Right lobe of liver (tissue), 6 donors: ENCODE data around the gene PDZRN4. TPM values are rescaled to one million over a fixed set of nuclear protein-coding genes. Genes with fewer than 3 reads are reported as not detected.

ENCODE experiments used
- ATAC-seq, 4 donors: fragments of 200-7000 bp; cut with Tn5 transposase; one replicate each; pipeline ENCODE4 v1.9.1; 2020; ENCODE audit warnings: mild to moderate bottlenecking in 4 of 4, moderate library complexity in 4 of 4
- DNase-seq, 3 donors: peaks; one replicate each; pipeline ENCODE4 v3.0.0-alpha.2; 2020
- H3K27ac ChIP-seq, 3 donors: fragments of 200-600 bp; one replicate each; pipeline ENCODE4 v1.8.0; 2022
- H3K27me3 ChIP-seq, 2 donors: fragments of 200-600 bp; one replicate each; pipeline ENCODE4 v1.8.0; 2022
- H3K36me3 ChIP-seq, 4 donors: fragments of 200-600 bp; sonication (generic) in 1 of 4; one replicate each; pipeline versions ENCODE4 v1.5.1 to v1.8.0; 2017 to 2022; ENCODE audit warnings: control low read depth in 1 of 4
- H3K4me1 ChIP-seq, 4 donors: fragments of 200-600 bp; sonication (generic) in 1 of 4; one replicate each; pipeline versions ENCODE4 v1.5.1 to v1.8.0; 2017 to 2022; ENCODE audit warnings: control low read depth in 1 of 4
- H3K4me3 ChIP-seq, 3 donors: fragments of 200-600 bp; one replicate each; pipeline ENCODE4 v1.8.0; 2022
- H3K9me3 ChIP-seq, 4 donors: fragments of 200-600 bp; sonication (generic) in 1 of 4; one replicate each; pipeline versions ENCODE4 v1.5.1 to v1.8.0; 2017 to 2022; ENCODE audit warnings: control low read depth in 1 of 4
- CTCF ChIP-seq, 4 donors: fragments of 200-600 bp in 3 of 4; fragments of 450-650 bp in 1 of 4; IDR thresholded peaks; one replicate each; pipeline versions ENCODE4 v1.5.1 to v1.8.0; 2016 to 2022; ENCODE audit warnings: antibody characterized with exemption in 4 of 4, mild to moderate bottlenecking in 2 of 4
- POLR2A ChIP-seq: fragments of 450-650 bp; IDR thresholded peaks from one replicate; pipeline ENCODE4 v1.6.1; 2017; ENCODE audit warnings: antibody characterized with exemption, mild to moderate bottlenecking
- WGBS: methylation state at CpG from one replicate; pipeline ENCODE4 v1.1.6; 2018; ENCODE audit warnings: low coverage, low lambda C conversion rate; ENCODE audit not compliant: insufficient coverage; ENCODE audit errors: missing lambda C conversion rate; 5-methylcytosine and 5-hydroxymethylcytosine counted together
- intact Hi-C, 2 donors: fragments of 100-400 bp; cut with DNase I; formaldehyde crosslinking; loops; one replicate each; pipeline versions ENCODE4 v1.11.2 to v1.14.1; 2022
- total RNA-seq, 6 experiments: library from RNA; depleted of rRNA in 2 of 6; stranded (reverse); fragments of >200 nt in 2 of 6; fragmentation: NEBNext Ultra II Directional in 3 of 6; extraction: Animal tissue kit (Norgen Biotek cat#: 25700) in 3 of 6; gene quantifications; one replicate each; pipeline versions ENCODE4 v1.1.0 to v1.2.4, GENCODE V29; 2016 to 2023
- donor health status: DM: no; HTN: yes; CAD: no.
- donor health status: DM: no; HTN: no; CAD: no.
- donor health status: DM: no; HTN: no; CAD: no.
- donor health status: DM: no; HTN: yes; CAD: no.
- donor health status: DM: no; HTN: yes; CAD: no.

Gene PDZRN4
- total RNA-seq, 6 experiments from 2014 or later = 0.12 to 0.49 (median 0.42) TPM; not detected in 1

GRCh38 chr12:41288142-41288811 lies 100.2 kb downstream of the PDZRN4 start:
- Histone ChIP-seq H3K9me3 (no peaks in the 10 kb centered on the region), H3K4me3 (no peak overlapping the region), H3K27ac (no peak overlapping the region), H3K27me3 (no peaks in the 10 kb centered on the region), H3K36me3 (no peaks in the 10 kb centered on the region), H3K4me1 (peaks cover 0 to 13% (median 0%) of the 10 kb centered on the region in 4 donors)
- no peak for DNase-seq
- TF ChIP-seq POLR2A (no peak), CTCF (IDR thresholded peaks at IDR 0.05) (no peak)
- WGBS = 56% methylated on average over 10 of the region's 10 CpGs
- intact Hi-C loops = no loop called here
- ATAC-seq = no peak

- Histone ChIP-seq H3K27ac (no peak overlapping the region), H3K36me3 (no peaks in the 10 kb centered on the region), H3K4me1 (peaks cover 0 to 13% (median 0%) of the 10 kb centered on the region in 4 donors), H3K4me3 (no peak overlapping the region), H3K9me3 (no peaks in the 10 kb centered on the region), H3K27me3 (no peaks in the 10 kb centered on the region)
- WGBS = 70% methylated on average over 3 of the region's 3 CpGs
- no peak for ATAC-seq
- no peak for TF ChIP-seq CTCF (IDR thresholded peaks at IDR 0.05)
- TF ChIP-seq POLR2A = no peak
- intact Hi-C loops = no loop called here
- DNase-seq = no peak
Observed at GRCh38 chr12:41289501-41289900, 101.4 kb downstream of the PDZRN4 start.

DNA sequence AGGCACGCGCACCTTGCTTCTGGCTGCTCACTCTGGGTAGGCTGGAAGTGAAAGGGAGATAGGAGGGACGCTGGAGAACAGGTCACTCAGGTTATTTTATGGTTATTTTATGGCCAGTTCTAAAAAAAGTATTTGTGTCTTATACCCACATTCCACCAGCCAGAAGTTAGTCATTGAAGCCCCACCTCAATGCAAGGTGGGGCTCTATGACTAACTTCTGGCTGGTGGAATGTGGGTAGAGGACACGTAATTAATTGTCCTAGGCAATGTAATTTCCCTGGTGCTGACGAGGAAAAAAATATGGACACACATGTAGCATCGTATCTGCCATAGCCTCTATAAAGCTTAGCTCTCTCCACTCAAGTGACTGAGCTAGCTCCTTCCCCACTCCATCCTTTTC lies 104.9 kb downstream of the PDZRN4 start:
- no peak for TF ChIP-seq POLR2A
- no peak for TF ChIP-seq CTCF (IDR thresholded peaks at IDR 0.05)
- H3K27ac ChIP-seq = no peak overlapping the region
- WGBS = 65% methylated on average over 6 of the region's 6 CpGs
- intact Hi-C loops = no loop called here
- H3K4me1 ChIP-seq = no peaks in the 10 kb centered on the region
- H3K27me3 ChIP-seq = no peaks in the 10 kb centered on the region
- H3K9me3 ChIP-seq = no peaks in the 10 kb centered on the region
- DNase-seq (no peak), ATAC-seq (no peak)
- H3K36me3 ChIP-seq = no peaks in the 10 kb centered on the region
- no peak overlapping the region for H3K4me3 ChIP-seq

GRCh38 chr12:41293461-41293860 lies 105.3 kb downstream of the PDZRN4 start:
- no peak overlapping the region for H3K4me3 ChIP-seq
- TF ChIP-seq CTCF (IDR thresholded peaks at IDR 0.05) (no peak), POLR2A (no peak)
- intact Hi-C loops = no loop called here
- H3K9me3 ChIP-seq = no peaks in the 10 kb centered on the region
- H3K36me3 ChIP-seq = no peaks in the 10 kb centered on the region
- no peaks in the 10 kb centered on the region for H3K4me1 ChIP-seq
- no peaks in the 10 kb centered on the region for H3K27me3 ChIP-seq
- H3K27ac ChIP-seq = no peak overlapping the region
- no peak for DNase-seq
- ATAC-seq = no peak
- 67% methylated on average over 1 of the region's 1 CpG for WGBS
